GM12872 (cell line): ENCODE data around the gene KCNMA1.

Experiments
- TF ChIP-seq, protein P1 (sequence below): IDR thresholded peaks from 3 replicates; pipeline ENCODE4 v1.5.1; 2011; ENCODE audit warnings: low read depth, mild to moderate bottlenecking, low read length, moderate library complexity; ENCODE audit not compliant: insufficient read depth

The KCNMA1 gene

DNA sequence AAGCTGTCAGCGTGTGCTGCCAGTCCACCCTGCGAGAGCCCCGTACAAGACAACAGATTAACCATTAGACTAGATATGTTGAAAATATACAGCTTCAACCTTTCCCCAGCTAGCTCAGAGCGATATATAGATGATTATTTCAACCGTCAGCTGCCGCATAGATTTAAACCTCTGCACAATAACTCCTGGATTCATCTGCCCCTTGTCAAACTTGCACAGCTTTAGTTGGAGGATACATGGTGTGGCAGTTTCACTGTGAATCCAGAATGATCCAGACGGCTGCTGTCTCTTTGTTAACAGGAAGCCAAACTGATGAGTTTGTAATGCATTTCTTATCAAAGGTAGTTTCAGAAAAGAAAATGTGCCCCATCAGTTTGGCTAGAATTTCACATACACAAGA is 659.7 kb downstream of the KCNMA1 start:
- TF ChIP-seq, protein P1, sequence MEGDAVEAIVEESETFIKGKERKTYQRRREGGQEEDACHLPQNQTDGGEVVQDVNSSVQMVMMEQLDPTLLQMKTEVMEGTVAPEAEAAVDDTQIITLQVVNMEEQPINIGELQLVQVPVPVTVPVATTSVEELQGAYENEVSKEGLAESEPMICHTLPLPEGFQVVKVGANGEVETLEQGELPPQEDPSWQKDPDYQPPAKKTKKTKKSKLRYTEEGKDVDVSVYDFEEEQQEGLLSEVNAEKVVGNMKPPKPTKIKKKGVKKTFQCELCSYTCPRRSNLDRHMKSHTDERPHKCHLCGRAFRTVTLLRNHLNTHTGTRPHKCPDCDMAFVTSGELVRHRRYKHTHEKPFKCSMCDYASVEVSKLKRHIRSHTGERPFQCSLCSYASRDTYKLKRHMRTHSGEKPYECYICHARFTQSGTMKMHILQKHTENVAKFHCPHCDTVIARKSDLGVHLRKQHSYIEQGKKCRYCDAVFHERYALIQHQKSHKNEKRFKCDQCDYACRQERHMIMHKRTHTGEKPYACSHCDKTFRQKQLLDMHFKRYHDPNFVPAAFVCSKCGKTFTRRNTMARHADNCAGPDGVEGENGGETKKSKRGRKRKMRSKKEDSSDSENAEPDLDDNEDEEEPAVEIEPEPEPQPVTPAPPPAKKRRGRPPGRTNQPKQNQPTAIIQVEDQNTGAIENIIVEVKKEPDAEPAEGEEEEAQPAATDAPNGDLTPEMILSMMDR = no peak

DNA sequence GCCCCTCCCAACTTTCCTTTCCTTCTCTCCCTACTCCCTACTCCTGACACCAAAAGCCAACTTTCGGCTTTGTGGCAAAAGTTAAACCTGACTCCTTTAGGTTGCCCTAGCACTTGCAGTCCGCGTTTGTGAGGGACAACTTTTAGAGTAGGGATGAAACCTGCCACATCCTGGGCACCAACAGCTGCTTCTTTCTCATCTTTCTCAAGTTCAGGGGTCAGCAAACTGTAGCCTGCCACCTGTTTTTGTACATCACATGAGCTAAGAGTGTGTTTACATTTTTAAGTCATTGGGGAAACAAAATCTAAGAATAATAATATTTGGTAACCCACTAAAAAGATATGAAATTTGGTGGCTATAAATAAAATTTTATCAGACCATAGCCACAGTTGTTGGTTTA is 660.6 kb downstream of the KCNMA1 start:
- TF ChIP-seq, protein P1 = no peak

DNA sequence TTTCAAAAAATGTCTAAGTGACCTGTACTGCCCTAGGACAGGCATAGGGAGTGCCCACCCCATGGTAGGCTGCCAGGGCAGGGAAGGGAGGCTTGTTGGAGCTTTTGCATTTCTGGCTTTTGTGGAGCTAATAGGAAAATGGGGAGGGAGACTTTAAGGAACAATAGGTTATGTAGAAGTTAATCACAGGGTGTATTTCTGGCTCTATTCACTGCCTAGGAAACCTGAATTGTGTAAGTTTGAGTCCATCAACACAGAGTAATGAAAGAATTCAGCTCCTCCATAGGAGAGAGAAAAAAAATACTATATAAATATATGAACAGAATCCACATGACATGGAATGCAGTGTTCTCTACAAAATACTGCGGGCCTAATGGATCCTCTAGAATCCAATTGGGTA is 661.5 kb downstream of the KCNMA1 start:
- TF ChIP-seq, protein P1 = no peak

DNA sequence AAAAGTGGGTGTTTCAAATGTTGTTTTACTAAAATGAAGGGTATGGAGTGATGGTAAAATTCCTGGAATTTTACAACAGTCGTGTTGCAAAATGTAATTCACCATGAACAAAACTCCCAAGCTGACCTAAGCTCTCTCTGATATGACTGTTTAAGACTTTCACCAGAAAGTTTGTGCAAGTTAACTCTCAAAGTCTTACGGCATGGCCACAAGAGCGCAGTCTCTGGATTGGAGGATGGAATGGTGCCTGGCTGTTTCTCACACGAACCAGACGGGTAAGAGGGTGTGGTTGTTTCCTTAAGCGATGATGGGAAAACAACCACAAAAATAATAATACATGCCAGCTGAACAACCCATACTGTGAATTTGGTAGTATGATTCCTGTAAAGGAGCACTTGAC is 662.5 kb downstream of the KCNMA1 start:
- TF ChIP-seq, protein P1 = no peak

DNA sequence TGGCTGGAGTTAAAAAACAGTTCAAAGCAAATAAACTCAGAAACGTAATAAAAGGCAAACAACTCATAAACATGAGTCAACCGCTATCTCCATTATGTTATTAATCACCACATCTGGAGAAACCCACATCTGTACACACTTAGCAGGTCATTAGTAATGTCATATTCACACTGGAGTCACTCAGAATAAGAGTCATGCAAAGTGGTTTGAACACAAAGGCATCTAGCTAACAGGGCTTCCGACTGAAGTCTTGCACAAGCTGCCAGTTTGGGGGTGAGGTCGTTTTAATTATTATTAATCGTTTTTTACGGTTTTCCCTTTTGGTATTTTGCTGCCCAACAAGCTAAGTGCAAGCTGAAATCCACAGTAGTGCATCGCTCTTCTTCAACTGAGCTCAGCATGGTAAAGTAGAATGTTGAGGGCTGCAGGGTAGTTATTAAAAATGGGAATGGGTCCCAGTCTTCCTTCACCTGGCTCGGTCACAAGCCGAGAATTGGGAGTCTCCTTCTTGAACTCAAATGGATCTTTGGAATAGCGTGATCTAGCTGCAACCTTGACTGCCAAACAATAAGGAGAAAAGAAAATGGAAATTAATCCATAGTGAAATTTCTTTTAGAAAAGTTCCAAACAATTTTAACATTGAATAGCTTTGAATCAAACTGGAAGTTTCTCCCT is 663.5 kb downstream of the KCNMA1 start:
- TF ChIP-seq, protein P1 = no peak

DNA sequence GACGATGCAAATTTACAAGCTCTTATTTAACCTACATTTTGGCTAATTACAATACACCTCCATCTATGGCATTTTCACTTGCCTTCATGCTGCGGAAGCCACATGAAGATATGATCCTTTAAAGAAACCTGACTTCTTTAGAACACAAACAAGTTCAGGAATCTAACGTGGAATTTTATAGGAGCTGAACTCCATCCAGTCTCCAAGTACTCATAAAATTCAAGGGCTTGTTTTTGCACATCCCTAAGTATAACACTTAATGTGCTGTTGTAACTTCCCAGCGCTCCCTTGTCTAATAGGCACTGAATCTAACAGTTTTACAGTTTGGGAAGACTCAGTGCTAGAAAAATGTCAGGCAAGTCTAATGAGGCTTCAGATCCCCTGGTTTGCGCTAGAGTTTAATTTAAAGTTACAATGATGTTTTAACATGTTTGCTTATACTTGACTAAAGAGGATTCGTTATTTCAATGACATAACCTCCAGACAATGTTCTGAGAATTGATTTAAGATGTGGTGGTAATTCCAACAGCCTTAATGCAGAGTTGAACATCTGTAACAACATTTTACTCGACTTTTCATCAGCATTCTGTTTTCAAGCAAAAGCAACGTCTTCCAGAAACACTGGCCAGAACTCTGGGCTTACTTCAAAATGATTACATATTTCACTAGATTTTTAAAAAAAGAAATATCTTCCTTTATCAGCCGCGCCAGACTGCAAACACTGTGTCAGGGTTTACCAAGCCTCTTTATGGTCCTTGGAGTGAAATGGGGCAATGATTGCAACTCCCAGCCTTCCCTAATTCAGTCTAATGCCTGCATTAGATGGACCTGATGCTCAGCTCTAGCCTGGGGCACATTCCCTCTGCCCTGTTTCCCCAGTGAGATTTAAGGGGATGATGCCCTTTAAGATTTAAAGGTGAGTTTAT is 664.3 kb downstream of the KCNMA1 start:
- TF ChIP-seq, protein P1 = no peak

DNA sequence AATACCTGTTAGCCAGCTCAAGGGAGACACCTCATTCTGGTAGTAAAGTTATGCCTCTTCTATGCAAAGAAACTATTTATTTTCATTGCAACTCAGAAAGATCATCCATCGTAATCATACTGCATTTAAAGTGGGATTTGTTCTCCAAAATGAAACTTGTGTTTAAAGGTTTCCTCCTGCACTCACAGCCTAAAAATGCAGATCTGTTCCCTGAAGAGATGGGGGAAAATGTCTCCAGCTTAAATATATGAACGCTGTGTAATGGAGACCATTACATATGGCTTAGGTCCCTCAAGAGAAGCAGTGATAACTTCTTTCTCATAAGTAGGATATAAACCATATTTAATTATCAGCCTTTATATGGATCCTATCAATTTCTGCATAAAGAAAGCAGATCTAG is 665.1 kb downstream of the KCNMA1 start:
- TF ChIP-seq, protein P1 = no peak
